Stimulated activated CD8-positive, alpha-beta memory T cell treated with anti-CD3 and anti-CD28 coated beads, Interleukin-7, amount 100 ng/mL, for 1 hour (primary cell): ENCODE measurements around the gene NEK10.

ENCODE experiments used
- DNase-seq, 2 donors: peaks; one replicate each; pipeline ENCODE4 v3.0.0-alpha.2; 2020; ENCODE audit warnings: low read depth in 2 of 2

The NEK10 gene

GRCh38 chr3:27228805-27229204 lies 140.4 kb downstream of the NEK10 start:
- no peak for DNase-seq

GRCh38 chr3:27224197-27224596 lies 145.0 kb downstream of the NEK10 start:
- no peak for DNase-seq

- no peak for DNase-seq
Observed at GRCh38 chr3:27221264-27221932, 147.8 kb downstream of the NEK10 start.

- DNase-seq = no peak
Observed at GRCh38 chr3:27220166-27220565, 149.0 kb downstream of the NEK10 start.

GRCh38 chr3:27219127-27219845 lies 149.9 kb downstream of the NEK10 start:
- DNase-seq = no peak

GRCh38 chr3:27216955-27217552 lies 152.1 kb downstream of the NEK10 start:
- no peak for DNase-seq

GRCh38 chr3:27216295-27216855 lies 152.8 kb downstream of the NEK10 start:
- DNase-seq = no peak

- DNase-seq = no peak
Observed at GRCh38 chr3:27213450-27213849, 155.7 kb downstream of the NEK10 start.

GRCh38 chr3:27209617-27210264 lies 159.4 kb downstream of the NEK10 start:
- DNase-seq = no peak

- no peak for DNase-seq
Observed at GRCh38 chr3:27208961-27209616, 160.1 kb downstream of the NEK10 start.

- DNase-seq = no peak
Observed at GRCh38 chr3:27202959-27203358, 166.2 kb downstream of the NEK10 start.

- no peak for DNase-seq
Observed at GRCh38 chr3:27201492-27201891, 167.7 kb downstream of the NEK10 start.

- no peak for DNase-seq
Observed at GRCh38 chr3:27200721-27201489, 168.3 kb downstream of the NEK10 start.

GRCh38 chr3:27194861-27195483 lies 174.2 kb downstream of the NEK10 start:
- no peak for DNase-seq

GRCh38 chr3:27193056-27193455 lies 176.1 kb downstream of the NEK10 start:
- DNase-seq = no peak

- no peak for DNase-seq
Observed at GRCh38 chr3:27186013-27186412, 183.2 kb downstream of the NEK10 start.

GRCh38 chr3:27185231-27185989 lies 183.8 kb downstream of the NEK10 start:
- no peak for DNase-seq

- DNase-seq = no peak
Observed at GRCh38 chr3:27184261-27184660, 184.9 kb downstream of the NEK10 start.

- no peak for DNase-seq
Observed at GRCh38 chr3:27176256-27176655, 192.9 kb downstream of the NEK10 start.

- no peak for DNase-seq
Observed at GRCh38 chr3:27174530-27174929, 194.7 kb downstream of the NEK10 start.
